GM18508 (cell line): Measurements from ENCODE around the gene CXADR.

ENCODE experiments used
- ATAC-seq: cut with Tn5 transposase; IDR thresholded peaks from one replicate; pipeline ENCODE4 v1.9.1; 2021; ENCODE audit warnings: moderate number of reproducible peaks; ENCODE audit not compliant: insufficient read depth, unreplicated experiment

Gene CXADR

DNA sequence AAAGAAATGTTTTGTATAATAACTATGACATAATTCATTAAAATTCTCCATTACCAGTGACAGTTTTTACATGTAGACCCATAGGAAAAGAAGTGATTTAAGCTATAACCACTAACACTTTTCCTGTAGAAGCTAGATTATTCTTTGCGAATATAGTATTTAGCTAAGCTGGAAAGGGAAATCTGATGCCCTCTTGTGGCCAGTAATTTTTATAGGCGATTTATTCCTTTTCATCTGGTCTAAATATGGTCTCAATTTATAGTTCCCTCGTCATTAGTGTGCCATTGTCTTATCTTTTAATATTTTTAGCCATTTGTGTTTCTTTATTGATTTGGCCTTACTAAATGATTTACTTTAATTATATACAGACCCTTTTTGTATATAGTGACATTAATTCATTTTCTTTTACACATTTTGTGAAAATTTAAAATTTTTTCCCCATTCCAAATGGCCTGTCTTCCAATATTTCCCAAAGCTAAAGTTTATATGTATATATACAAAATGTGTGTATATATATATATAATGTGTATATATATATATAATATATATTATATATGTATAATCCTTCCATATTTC is 73.1 kb downstream of the CXADR start:
- no peak for ATAC-seq

DNA sequence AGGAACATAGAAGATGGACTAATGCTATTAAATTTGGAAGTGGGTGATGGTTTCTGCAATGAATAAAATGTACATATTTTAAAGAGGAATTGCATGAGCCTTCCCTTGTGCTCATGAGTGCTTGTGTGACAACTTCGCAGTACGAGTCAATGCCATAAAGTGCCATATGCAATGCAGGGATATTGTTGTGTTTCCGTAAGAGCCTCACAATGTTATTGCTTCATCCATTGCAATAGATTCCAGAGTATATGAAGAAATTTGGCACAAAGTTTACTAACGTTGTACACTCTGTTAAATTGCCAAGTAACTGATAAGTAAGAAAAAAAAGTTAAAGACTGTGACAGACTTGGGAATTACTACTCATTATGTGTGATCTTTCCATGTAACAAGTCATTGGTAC is 77.6 kb downstream of the CXADR start:
- ATAC-seq, result no peak

DNA sequence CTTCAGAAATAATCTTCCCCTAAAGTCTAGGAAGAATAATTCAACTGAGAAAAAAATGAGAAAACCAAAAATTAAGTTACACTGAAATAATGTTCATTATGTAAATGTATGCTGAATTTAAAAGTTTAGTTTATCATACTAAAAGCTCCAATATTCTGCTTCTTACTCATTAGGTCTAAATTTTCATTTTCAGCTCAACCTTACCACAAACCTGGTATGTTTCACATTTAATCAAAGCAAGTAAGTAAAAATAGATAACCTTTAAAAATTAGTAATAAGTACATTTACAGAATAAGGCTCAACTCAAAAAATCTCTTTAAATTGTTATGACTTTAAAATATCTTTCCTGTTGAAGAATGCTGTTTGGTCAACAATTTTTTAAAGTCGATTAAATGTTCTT is 84.8 kb downstream of the CXADR start:
- ATAC-seq, result no peak

DNA sequence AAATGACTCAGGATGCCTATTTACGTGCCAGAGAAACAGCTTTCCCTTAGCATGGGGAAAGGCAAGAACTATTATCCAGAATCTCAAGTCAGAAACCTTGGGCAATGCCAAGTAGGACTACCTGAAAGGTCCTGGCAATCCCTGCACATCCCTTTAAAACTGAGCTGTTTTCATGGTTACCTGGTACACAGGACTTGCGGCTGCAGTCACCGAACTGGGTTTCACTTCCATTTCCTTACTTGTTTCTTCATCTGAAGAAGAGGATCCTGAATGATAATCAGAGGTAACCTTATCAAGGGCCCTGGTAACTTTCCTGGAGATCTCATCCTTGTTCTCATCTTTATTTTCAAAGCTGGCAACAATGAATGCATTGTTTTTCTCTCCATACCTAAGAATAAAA is 85.6 kb downstream of the CXADR start:
- peak; percentile 68 for ATAC-seq

DNA sequence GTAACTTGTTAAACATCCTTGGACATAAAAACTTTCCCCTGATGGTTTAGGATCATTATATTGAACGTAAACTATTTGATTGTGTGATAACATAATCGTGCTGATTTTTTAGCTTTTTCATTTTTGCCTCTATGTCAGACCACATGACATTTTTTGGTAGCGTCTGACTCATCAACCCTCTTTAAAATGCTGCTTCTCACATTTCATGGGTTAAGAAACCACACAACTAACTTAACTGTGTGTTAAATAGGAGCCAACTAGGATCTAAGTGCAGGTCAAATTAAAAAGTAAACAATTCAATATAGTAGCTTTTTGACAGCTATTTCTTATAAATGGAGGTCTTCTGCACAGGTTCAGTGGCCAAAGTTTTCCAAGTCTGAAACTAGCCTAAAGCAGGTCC is 90.0 kb downstream of the CXADR start:
- no peak for ATAC-seq

DNA sequence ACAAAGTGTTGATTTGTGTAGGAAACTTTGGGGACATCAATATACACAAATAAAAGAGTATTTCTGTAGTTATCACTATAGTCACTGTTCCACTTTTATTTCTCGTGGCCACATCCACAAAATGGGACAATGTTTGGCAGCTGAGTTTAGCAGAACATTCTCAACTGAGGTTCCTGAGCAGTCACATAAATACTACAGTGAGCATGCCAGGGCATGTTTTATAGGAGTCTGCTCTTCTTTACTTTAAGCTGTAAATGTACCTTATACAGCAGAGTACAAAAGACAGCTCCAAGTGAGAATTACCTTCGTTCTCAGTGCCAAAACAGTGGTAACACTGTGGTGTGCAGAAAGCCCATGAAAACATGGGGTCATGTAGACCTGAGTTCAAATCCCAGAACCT is 94.8 kb downstream of the CXADR start:
- ATAC-seq, result no peak

DNA sequence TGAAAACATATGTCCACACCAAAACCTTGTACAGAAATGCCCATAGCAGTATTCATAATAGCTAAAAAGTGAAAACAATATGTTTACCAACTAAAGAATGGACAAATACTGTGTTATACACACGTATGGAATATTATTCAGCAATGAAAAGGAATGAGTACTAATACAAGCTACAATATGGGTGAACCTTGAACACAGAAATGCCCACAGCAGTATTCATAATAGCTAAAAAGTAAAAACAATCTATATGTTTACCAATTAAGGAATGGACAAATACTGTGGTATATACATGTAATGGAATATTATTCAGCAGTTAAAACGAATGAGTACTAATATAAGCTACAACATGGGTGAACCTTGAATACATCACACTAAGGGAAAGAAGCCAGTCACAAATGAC is 96.8 kb downstream of the CXADR start:
- no peak for ATAC-seq

DNA sequence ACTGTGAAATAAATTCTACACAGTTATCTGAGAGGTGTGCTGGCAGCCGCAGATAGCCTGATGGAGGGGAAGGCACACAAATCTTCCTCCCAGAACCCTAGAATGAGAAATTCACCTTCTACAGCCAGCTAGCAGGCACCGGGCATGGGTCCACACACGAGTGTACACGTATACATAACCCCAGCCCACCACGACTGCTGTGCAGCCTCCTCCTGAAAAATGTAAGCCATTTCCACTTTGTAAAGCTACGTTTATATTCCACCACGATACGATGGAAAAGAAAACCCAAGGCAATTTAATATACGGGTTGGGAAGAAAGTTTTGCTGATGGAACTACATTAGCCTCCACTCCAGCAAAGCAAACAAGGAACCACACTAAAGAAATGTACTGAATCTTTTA is 98.1 kb downstream of the CXADR start:
- no peak for ATAC-seq

DNA sequence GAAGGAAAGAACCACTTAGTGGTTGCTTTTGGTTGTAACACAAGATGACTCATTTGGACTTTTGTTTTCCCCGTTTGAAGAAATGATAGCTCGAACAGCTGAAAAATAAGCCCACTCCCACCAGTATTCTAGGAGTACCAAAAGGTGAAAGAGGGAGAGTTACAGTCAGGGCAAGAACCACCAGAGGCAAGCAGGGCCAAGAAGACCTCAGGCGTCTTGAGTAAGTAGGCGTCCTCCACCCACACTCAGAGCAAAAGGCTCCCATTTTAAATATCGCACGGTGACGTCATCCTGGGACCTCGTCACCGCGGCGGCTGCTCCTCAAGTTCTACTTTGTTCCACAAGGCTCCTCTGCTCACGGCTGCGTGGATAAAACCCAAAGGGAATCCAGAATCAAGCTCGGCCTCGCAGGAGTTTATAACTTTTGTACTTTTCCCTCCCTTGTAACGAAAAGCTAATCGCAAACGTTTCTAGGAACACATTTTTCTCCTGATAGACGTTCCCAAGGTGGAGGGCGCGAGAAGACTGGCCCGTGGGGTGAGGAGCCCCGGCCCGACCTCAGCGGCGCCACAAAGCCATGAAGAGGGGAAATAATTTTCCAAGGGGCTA is 98.7 kb downstream of the CXADR start:
- peak; percentile 73 for ATAC-seq

DNA sequence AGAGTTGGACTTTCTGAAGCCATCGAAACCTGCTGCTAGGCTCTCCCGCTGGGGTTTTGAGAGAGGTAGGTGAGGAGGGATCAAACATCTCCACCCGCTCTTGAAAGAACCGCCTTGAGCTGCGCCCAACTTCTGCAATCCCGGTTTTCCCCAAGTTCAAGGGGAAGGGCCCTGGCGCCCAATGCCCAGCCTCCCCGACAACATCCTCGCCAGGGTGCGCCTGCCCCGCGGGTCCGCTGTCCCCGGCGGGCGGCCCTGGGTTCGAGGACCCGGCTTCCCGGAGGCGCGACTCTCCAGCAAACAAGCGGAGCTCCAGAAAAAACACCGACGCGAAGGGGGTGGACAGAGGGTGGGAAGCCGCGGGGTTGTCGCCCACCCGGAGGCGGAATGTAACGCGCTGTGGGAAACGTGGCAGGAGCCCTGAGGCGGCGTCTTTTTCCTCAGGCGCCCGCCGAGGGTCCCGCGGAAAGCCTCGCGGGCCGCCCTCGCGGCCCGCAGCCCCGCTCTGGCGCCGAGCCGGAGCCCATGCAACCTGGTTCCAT is 99.3 kb downstream of the CXADR start:
- peak; percentile 0 for ATAC-seq

DNA sequence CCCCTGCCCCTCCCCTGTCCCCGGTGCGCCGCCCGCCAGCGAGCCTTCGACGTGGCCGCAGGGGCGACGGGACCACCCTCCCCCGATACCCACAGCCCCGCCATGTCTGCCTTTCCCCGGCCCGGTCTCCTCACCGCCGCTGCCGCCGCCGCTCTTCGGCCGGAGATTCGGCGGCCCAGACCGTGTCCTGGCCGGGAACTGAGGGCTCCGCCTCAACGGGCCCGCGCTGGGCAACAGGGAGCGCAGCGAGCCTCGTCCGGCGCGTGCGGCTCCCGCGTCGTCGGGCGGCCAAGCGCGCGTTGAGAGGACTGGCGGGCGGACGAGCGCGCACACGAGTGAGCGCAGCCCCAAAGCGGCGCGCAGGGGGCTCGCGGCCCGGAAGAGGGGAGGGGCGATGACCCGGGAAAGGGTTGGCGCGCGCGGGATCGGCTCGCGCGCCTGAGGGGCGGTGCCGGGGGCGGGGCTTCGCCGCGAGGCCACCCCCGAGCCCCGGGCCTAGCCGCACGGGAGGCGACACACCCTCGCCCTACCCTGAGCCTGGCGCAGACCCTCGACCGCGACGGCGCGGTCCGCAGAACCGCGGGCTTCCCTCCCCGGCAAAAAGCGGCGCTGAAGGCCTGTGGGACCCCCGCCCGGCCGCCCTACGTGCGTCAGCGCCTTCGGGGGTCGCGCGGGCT is 99.9 kb downstream of the CXADR start, which contains the start of gene BTG3:
TSS of gene BTG3 (minus strand) at position 337 of the 677 bp plus-strand sequence. CDS start 3,757 bp downstream, outside the sequence.
- ATAC-seq, result peak; percentile 43

DNA sequence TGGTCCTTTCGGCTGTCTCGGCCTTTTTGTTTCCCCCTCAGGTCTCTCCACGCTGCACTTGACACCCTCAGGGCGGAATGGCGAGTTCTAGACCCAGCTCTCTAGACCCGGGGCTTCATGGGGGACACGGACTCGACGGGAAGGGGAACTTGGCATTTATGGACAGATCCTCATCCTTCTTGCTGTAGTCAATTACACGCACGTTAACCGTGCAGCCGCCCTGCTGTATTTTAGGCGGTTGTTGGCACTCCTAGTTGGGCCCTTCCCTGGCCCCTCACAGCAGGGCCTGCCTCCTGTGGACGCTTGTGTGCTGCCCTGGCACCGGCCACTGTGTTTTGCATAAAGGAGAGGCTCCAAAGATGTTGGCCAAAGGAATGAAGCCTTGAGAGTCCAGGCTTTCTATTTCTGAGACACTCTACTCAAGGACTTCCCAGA is 100.4 kb downstream of the CXADR start:
- no peak for ATAC-seq

DNA sequence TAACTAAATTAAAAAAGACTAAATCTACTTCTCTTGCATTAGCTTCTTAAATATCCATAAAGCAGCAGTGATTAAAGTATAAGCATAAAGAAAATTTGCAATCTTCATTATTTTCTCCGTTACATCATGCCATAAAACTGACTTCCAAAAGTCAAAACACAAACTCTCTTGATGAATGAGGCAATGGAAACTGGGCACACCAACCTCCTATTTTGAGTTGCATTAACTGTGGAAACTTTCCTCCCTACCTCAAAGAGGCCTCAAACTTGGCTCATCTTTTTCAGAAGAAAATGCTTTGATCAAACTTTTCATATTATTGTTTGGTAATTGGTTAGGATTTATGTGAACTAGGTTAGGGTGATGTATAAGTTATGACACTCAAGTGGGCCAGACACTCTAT is 104.0 kb downstream of the CXADR start:
- no peak for ATAC-seq

DNA sequence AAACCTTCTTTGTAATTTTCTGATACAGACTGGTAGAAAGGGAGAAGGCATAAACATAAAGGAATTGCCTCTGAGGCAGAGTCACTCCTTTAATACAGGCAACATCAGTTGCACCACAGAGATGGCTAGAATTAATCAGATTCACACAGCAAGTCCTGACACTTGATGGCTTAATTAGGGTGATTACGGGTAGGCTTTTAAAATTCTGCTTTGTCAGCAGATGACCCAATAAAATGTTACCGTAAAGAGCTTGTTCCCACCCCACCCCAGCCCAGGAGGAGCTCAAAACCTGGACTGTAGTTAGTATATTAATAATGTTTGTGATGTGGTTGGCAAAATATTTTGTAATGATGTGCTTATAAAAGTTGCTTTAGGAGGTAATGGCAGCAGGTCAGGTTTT is 109.2 kb downstream of the CXADR start:
- ATAC-seq, result no peak

DNA sequence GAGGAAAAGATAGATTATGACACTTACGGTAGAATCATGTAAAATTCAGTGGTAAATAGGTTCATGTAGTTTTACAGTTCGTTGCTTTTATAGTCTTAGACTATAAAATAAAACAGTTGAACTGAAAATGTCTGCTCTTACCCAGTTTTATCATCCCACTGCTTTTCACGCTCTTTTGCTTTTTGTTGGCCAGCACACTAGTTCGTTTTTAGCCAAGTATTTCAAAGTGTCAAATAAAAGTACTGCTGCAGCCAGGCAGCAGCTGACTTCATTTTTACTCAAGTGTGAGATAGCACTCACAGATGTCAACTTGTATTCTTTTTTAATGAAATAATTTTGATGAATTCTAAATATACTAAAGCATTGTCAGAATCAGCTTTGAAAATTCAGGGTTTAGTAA is 118.4 kb downstream of the CXADR start:
- no peak for ATAC-seq

DNA sequence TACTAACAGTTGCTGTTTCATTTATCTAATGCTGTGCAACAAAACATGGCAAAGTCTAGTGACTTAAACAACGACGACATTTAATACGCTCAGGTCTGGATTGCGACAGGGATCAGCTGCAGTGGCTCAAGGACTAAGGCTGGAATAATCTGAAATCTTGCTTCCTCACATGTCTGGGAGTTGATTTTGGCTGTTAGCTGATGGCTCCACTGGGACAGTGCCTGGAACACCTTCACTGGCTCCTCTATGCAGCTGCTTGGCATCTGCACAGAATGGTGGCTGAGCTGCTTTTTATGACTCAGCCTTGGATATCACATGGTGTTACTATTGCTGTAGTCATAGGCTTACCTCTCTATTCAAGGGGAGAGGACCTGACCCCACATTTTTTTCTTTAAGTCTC is 123.9 kb downstream of the CXADR start:
- no peak for ATAC-seq

DNA sequence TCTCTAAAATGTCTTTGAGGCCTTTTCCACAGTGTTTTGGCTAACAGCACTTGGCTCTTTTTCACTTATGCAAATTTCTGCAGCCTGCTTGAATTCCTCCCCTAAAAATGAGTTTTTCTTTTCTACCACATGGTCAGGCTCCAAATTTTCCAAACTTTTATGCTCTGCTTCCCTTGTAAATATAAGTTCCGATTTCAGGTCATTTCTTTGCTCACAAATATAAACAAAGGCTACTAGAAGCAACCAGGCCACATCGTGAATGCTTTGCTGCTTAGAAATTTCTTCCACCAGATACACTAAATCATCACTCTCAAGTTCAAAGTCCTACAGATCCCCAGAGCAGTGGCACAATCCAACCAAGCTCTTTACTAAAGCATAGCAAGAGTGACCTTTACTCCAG is 128.0 kb downstream of the CXADR start:
- no peak for ATAC-seq
